Upper lobe of right lung (tissue), 1 donor: Measurements from ENCODE around the gene STEAP3. TPM values are rescaled to one million over a fixed set of nuclear protein-coding genes. Genes with fewer than 3 reads are reported as not detected.

Experiments
- ATAC-seq: fragments of 200-7000 bp; cut with Tn5 transposase; one replicate; pipeline ENCODE4 v1.9.1; 2020; ENCODE audit warnings: mild to moderate bottlenecking, moderate library complexity
- DNase-seq: peaks from one replicate; pipeline ENCODE4 v3.0.0-alpha.2; 2020
- H3K27ac ChIP-seq: fragments of 200-600 bp; one replicate; pipeline ENCODE4 v1.8.0; 2022
- H3K27me3 ChIP-seq: fragments of 200-600 bp; one replicate; pipeline ENCODE4 v1.8.0; 2022; ENCODE audit warnings: mild to moderate bottlenecking
- H3K36me3 ChIP-seq: fragments of 200-600 bp; one replicate; pipeline ENCODE4 v1.8.0; 2022
- H3K4me1 ChIP-seq: fragments of 200-600 bp; one replicate; pipeline ENCODE4 v1.8.0; 2022
- H3K4me3 ChIP-seq: fragments of 200-600 bp; one replicate; pipeline ENCODE4 v1.8.0; 2022; ENCODE audit warnings: mild to moderate bottlenecking
- H3K9me3 ChIP-seq: fragments of 200-600 bp; one replicate; pipeline ENCODE4 v1.8.0; 2022
- intact Hi-C: fragments of 100-400 bp; cut with DNase I; formaldehyde crosslinking; loops from one replicate; pipeline ENCODE4 v1.11.0; 2022
- total RNA-seq: library from RNA; stranded (reverse); fragmentation: NEBNext Ultra II Directional; extraction: Animal tissue kit (Norgen Biotek cat#: 25700); gene quantifications from one replicate; pipeline ENCODE4 v1.2.1, GENCODE V29; 2021
- TF ChIP-seq, protein P1 (sequence below): fragments of 200-600 bp; IDR thresholded peaks from one replicate; pipeline ENCODE4 v1.8.0; 2022; ENCODE audit warnings: antibody characterized with exemption
- donor health status: DM: no; HTN: yes; CAD: no; lungs with severe emphysema.

Gene STEAP3
- total RNA-seq, 1 donor from 2014 or later, result 14.1 TPM

DNA sequence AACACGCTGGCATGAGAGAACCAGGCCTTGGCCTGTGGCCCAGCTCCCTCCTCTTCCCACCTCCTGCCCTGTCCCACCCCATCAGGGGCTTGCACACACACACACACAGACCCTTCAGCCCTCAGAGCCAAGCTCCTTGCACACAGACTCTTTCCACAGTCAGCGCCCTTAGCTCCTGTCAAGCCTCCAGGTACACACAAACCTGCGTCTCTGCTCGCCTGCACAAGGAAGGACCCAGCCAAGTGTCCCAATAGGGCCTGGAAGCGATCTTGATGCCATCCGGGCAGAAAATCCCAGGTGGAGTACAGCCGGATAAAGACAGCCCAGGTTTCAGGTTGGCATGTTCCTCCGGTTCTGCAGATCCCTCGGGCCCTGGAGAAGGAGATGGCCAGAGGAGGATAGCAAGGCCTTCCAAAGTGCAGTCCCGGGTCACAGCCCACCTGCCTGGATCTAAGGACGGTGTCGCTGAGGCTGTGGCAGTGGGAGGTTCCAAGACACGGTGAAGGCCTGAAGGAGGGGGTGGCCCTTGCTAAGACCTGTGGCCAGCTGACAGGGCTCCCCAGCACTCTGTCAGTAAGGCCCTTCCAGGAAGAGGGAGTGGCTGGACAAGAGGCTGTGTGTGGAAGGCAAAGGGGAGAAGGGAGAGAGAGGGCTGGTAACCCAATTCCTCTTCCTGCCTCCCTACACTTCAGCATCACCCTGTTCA is 18.5 kb upstream of the STEAP3 start:
- no peaks in the 10 kb centered on the region for H3K27me3 ChIP-seq
- no peaks in the 10 kb centered on the region for H3K4me1 ChIP-seq
- no peaks in the 10 kb centered on the region for H3K36me3 ChIP-seq
- TF ChIP-seq, protein P1, sequence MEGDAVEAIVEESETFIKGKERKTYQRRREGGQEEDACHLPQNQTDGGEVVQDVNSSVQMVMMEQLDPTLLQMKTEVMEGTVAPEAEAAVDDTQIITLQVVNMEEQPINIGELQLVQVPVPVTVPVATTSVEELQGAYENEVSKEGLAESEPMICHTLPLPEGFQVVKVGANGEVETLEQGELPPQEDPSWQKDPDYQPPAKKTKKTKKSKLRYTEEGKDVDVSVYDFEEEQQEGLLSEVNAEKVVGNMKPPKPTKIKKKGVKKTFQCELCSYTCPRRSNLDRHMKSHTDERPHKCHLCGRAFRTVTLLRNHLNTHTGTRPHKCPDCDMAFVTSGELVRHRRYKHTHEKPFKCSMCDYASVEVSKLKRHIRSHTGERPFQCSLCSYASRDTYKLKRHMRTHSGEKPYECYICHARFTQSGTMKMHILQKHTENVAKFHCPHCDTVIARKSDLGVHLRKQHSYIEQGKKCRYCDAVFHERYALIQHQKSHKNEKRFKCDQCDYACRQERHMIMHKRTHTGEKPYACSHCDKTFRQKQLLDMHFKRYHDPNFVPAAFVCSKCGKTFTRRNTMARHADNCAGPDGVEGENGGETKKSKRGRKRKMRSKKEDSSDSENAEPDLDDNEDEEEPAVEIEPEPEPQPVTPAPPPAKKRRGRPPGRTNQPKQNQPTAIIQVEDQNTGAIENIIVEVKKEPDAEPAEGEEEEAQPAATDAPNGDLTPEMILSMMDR, result no peak
- intact Hi-C loops, result no loop called here
- ATAC-seq (peak; percentile 7), DNase-seq (no peak)
- H3K4me3 ChIP-seq, result no peak overlapping the region
- H3K27ac ChIP-seq, result no peak overlapping the region
- no peaks in the 10 kb centered on the region for H3K9me3 ChIP-seq

DNA sequence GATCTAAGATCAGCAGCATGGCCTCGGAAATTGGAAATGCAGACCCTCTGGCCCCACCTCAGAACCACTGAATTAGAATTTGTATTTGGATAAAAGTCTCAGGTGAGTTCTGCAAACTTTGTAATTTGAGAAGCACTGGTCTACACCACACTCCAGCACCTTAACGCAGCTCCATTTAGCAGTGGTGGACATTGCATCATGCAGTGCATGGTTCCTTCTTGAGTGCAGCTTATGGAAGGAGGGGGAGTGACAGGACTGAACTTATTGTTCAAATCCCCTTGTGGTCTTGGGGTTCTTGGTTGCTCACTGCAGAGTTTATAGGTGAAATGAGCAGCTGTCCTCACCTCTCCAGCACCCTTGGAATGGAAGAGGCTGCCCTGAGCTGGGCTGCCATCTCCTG is 17.4 kb upstream of the STEAP3 start:
- DNase-seq, result no peak
- Histone ChIP-seq H3K4me1 (no peaks in the 10 kb centered on the region), H3K9me3 (no peaks in the 10 kb centered on the region), H3K4me3 (no peak overlapping the region), H3K36me3 (no peaks in the 10 kb centered on the region), H3K27ac (no peak overlapping the region), H3K27me3 (no peaks in the 10 kb centered on the region)
- intact Hi-C loops, result no loop called here
- TF ChIP-seq, protein P1, result no peak
- ATAC-seq, result no peak

DNA sequence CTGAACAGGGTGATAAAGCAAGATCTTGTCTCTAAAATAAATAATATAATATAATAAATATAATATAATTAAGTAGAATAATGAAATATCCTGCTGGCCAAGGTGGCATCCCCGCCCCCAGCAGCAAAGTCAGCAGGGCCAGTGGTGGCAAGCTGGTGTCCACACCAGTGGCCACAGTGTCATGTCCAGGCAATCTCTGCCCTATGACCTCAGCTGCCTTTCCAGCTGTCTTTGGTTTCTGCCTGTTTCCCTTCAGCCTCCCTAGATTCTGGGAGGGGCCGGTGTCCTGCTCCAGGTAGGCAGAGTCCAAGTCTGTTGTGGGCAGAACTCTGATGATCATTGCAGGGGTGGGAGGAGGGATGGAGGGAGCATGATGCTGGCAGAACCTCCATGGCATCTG is 16.2 kb upstream of the STEAP3 start:
- H3K36me3 ChIP-seq, result no peaks in the 10 kb centered on the region
- no peaks in the 10 kb centered on the region for H3K27me3 ChIP-seq
- DNase-seq (no peak), ATAC-seq (no peak)
- no peaks in the 10 kb centered on the region for H3K9me3 ChIP-seq
- H3K4me1 ChIP-seq, result no peaks in the 10 kb centered on the region
- intact Hi-C loops, result no loop called here
- TF ChIP-seq, protein P1, result no peak
- H3K4me3 ChIP-seq, result no peak overlapping the region
- H3K27ac ChIP-seq, result no peak overlapping the region

DNA sequence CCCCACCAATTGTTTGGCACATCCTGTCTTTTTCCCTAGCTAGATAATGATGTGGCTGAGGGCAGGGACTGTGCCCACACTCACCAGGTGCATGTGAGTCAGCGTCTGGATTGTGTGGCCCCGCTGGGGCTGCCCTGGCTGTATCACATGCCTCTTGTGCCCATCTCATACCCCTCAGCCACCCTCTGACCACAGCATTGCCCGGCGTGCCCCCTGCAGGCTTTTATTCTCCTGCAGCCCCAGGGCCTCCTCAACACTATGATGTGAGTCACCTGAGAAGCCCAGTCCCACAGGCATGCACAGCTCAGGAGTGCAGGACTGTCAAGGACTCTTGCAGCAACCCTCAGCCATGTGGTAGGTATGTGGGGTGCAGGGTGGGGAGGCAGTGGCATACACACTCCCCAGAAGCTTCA is 14.8 kb upstream of the STEAP3 start:
- H3K27ac ChIP-seq, result no peak overlapping the region
- no peaks in the 10 kb centered on the region for H3K27me3 ChIP-seq
- H3K9me3 ChIP-seq, result no peaks in the 10 kb centered on the region
- no peak overlapping the region for H3K4me3 ChIP-seq
- ATAC-seq, result peak; percentile 63
- DNase-seq, result no peak
- no peaks in the 10 kb centered on the region for H3K36me3 ChIP-seq
- TF ChIP-seq, protein P1, result no peak
- no peaks in the 10 kb centered on the region for H3K4me1 ChIP-seq
- intact Hi-C loops, result no loop called here

DNA sequence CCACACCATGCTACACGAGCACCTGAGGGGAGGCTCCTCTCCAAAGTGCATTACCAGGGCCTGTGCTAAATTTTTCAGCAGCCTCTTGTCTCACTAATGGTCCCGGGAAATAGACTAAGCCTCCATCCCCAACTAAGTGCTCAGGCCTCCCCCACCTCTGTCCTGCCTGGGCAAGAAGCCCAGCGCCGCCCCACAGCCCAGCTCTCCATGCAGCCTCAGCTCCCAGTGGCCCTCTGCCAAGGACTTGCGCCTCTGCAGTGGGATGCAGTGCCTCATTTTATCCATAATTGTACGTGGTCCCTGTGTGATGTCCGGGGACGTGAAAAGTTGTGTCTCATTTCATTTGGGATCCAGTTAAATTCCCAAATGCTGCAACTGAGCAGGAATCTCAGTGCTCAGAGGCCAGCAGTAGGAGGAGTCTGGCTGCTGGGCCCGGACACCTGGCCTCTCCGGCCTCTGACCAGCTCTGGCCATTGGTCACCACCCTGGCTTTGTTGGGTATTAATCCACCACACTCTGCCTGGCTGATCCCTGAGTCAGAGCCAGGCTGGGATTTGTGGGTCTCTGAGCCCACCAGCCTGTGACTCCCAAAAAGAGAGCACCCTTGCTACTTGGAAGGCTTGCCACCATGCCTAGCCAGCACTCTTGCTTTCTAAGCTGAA is 11.4 kb upstream of the STEAP3 start:
- TF ChIP-seq, protein P1, result no peak
- H3K4me1 ChIP-seq, result no peaks in the 10 kb centered on the region
- H3K27ac ChIP-seq, result no peak overlapping the region
- no peaks in the 10 kb centered on the region for H3K27me3 ChIP-seq
- intact Hi-C loops, result no loop called here
- H3K4me3 ChIP-seq, result no peak overlapping the region
- no peaks in the 10 kb centered on the region for H3K36me3 ChIP-seq
- ATAC-seq (no peak), DNase-seq (no peak)
- H3K9me3 ChIP-seq, result no peaks in the 10 kb centered on the region
